ENCODE measurements around the gene CFAP46.

- no peak for TF ChIP-seq CTCF (IDR thresholded peaks at IDR 0.05)
- no peak for TF ChIP-seq POLR2A (IDR thresholded peaks at IDR 0.05)
Measured at GRCh38 chr10:132877473-132877872, 64.9 kb downstream of the CFAP46 start.

Measured in adrenal gland (tissue), 5 donors.